B cell (primary cell): ENCODE results near the gene TTLL11. TPM values are rescaled to one million over a fixed set of nuclear protein-coding genes. Genes with fewer than 3 reads are reported as not detected.

ENCODE experiments used
- ATAC-seq: fragments of 200-7000 bp; cut with Tn5 transposase; one replicate; pipeline ENCODE4 v1.10.0; 2021; ENCODE audit warnings: low read depth, mild to moderate bottlenecking, moderate number of reproducible peaks, moderate library complexity
- CTCF ChIA-PET: fragments of 350-600 bp; sonication (Branson Sonifier 250); formaldehyde crosslinking; loops from one replicate; lab custom pipeline; 2021; ENCODE audit warnings: antibody characterized with exemption, inconsistent platforms; lab: Charles Lee
- POLR2A ChIA-PET: fragments of 350-600 bp; sonication (Branson Sonifier 250); formaldehyde crosslinking; loops from one replicate; lab custom pipeline; 2021; ENCODE audit warnings: antibody characterized with exemption; lab: Charles Lee
- DNase-seq: peaks from one replicate; pipeline ENCODE4 v3.0.0; 2013
- H2AFZ ChIP-seq: 2 replicates; pipeline ENCODE4 v1.6.1; 2012; ENCODE audit warnings: mild to moderate bottlenecking, low read depth, low read length; ENCODE audit not compliant: insufficient read depth, poor library complexity, severe bottlenecking
- H3K27ac ChIP-seq, 2 donors: 1 replicate in 1 of 2; 2 replicates in 1 of 2; pipeline ENCODE4 v1.5.1; 2012 to 2013; ENCODE audit warnings: low read length in 2 of 2, mild to moderate bottlenecking in 2 of 2, moderate library complexity in 1 of 2
- H3K27me3 ChIP-seq, 4 experiments: fragments of 200-600 bp in 1 of 4; sonication (generic) in 1 of 4; replicated peaks in 1 of 4; 1 replicate in 2 of 4; 2 replicates in 2 of 4; pipeline versions ENCODE4 v1.6.1 to v1.7.0; 2013 to 2016; ENCODE audit warnings: low read length in 3 of 4, mild to moderate bottlenecking in 2 of 4, mixed read lengths in 1 of 4, moderate library complexity in 1 of 4; ENCODE audit not compliant: insufficient read depth in 4 of 4, control insufficient read depth in 3 of 4; ENCODE audit errors: control extremely low read depth in 1 of 4
- H3K36me3 ChIP-seq, 2 experiments: replicated peaks in 1 of 2; 1 replicate in 1 of 2; 2 replicates in 1 of 2; pipeline versions ENCODE4 v1.6.1 to v1.7.1; 2013; ENCODE audit warnings: low read length in 1 of 2; ENCODE audit not compliant: insufficient read depth in 2 of 2, control insufficient read depth in 1 of 2; ENCODE audit errors: control extremely low read depth in 1 of 2, extremely low read depth in 1 of 2
- H3K4me1 ChIP-seq, 2 donors: fragments of 200-600 bp in 1 of 2; sonication (generic) in 1 of 2; 1 replicate in 1 of 2; 2 replicates in 1 of 2; pipeline versions ENCODE4 v1.5.1 to v1.6.1; 2013 to 2017; ENCODE audit warnings: low read length in 2 of 2; ENCODE audit not compliant: control insufficient read depth in 2 of 2, insufficient read depth in 2 of 2
- H3K4me2 ChIP-seq: replicated peaks from 2 replicates; pipeline ENCODE3; 2012; ENCODE audit warnings: mild to moderate bottlenecking, low read depth, low read length; ENCODE audit not compliant: poor library complexity, severe bottlenecking
- H3K4me3 ChIP-seq, 5 experiments: fragments of 200-600 bp in 1 of 5; sonication (generic) in 1 of 5; 1 replicate in 3 of 5; 2 replicates in 2 of 5; pipeline versions ENCODE4 v1.5.1 to v1.7.0; 2011 to 2016; ENCODE audit warnings: low read length in 4 of 5, mild to moderate bottlenecking in 4 of 5, low read depth in 2 of 5, control low read depth in 1 of 5, moderate library complexity in 1 of 5; ENCODE audit not compliant: insufficient read depth in 1 of 5; ENCODE audit errors: control extremely low read depth in 1 of 5, extremely low read depth in 1 of 5
- H3K79me2 ChIP-seq: fragments of 200-600 bp; sonication (generic); one replicate; pipeline ENCODE4 v1.6.0; 2016; ENCODE audit warnings: low read length; ENCODE audit not compliant: control insufficient read depth, insufficient read depth
- H3K9ac ChIP-seq: fragments of 200-600 bp; sonication (generic); 2 replicates; pipeline ENCODE4 v1.6.1; 2017; ENCODE audit warnings: mild to moderate bottlenecking, low read length, moderate library complexity
- H3K9me3 ChIP-seq, 3 donors: one replicate each; pipeline versions ENCODE4 v1.6.1 to v1.7.1; 2013; ENCODE audit warnings: low read length in 2 of 3; ENCODE audit not compliant: control insufficient read depth in 2 of 3, insufficient read depth in 1 of 3; ENCODE audit errors: control extremely low read depth in 1 of 3
- H4K20me1 ChIP-seq: 2 replicates; pipeline ENCODE4 v1.6.0; 2012; ENCODE audit warnings: mild to moderate bottlenecking, low read length; ENCODE audit not compliant: insufficient read depth, control insufficient read depth, poor library complexity, severe bottlenecking
- H3K27ac Mint-ChIP-seq: one replicate; pipeline ENCODE4 v1.8.0; 2021; ENCODE audit warnings: mixed read lengths
- H3K27me3 Mint-ChIP-seq: one replicate; pipeline ENCODE4 v1.8.0; 2021; ENCODE audit warnings: mixed read lengths
- H3K4me1 Mint-ChIP-seq: one replicate; pipeline ENCODE4 v1.8.0; 2021; ENCODE audit warnings: mixed read lengths
- H3K4me3 Mint-ChIP-seq: one replicate; pipeline ENCODE4 v1.8.0; 2021; ENCODE audit warnings: mixed read lengths
- H3K9me3 Mint-ChIP-seq: one replicate; pipeline ENCODE4 v1.8.0; 2022; ENCODE audit warnings: mixed read lengths; ENCODE audit not compliant: insufficient read depth
- CTCF ChIP-seq: fragments of 200-600 bp; IDR thresholded peaks from one replicate; pipeline ENCODE4 v1.8.0; 2022; ENCODE audit warnings: antibody characterized with exemption, mild to moderate bottlenecking
- EZH2 ChIP-seq: IDR thresholded peaks from 2 replicates; pipeline ENCODE4 v1.6.1; 2012; ENCODE audit warnings: borderline replicate concordance, low read depth, mild to moderate bottlenecking, moderate library complexity, low read length; ENCODE audit not compliant: insufficient read depth, poor library complexity, severe bottlenecking
- WGBS: methylation state at CpG from one replicate; pipeline ENCODE4 v1.1.5; 2013; ENCODE audit warnings: missing lambda C conversion rate; ENCODE audit not compliant: insufficient coverage; 5-methylcytosine and 5-hydroxymethylcytosine counted together
- intact Hi-C: fragments of 100-400 bp; cut with micrococcal nuclease; formaldehyde crosslinking; loops from one replicate; pipeline ENCODE4 v1.10.0; 2022
- polyA plus RNA-seq: library from polyadenylated mRNA; depleted of rRNA; stranded (reverse); fragments of >200 nt; gene quantifications from 2 replicates; pipeline ENCODE4 v1.2.3, GENCODE V29; 2012
- total RNA-seq, 2 donors: library from RNA; stranded (reverse); fragments of 120-200 nt in 1 of 2; gene quantifications; 1 replicate in 1 of 2; 2 replicates in 1 of 2; pipeline versions ENCODE4 v1.2.3 to v1.2.4, GENCODE V29; 2013 to 2022

Gene TTLL11
- total and polyA plus RNA-seq, 2 donors (not counting 1 experiment from before 2014, with no cell fraction given): 3.6 to 3.8 TPM

- H3K9me3 ChIP-seq: peaks cover 0 to 5% (median 0%) of the 10 kb centered on the region in 3 donors
- Mint-ChIP-seq H3K4me1 (peaks cover 3% of the 10 kb centered on the region), H3K27ac (no peak overlapping the region), H3K9me3 (no peaks in the 10 kb centered on the region), H3K27me3 (no peaks in the 10 kb centered on the region), H3K4me3 (no peak overlapping the region)
- intact Hi-C loops: no loop called here
- POLR2A ChIA-PET: no interaction called here
- H3K79me2 ChIP-seq: no peaks in the 10 kb centered on the region
- TF ChIP-seq EZH2: no peak
- no peak for TF ChIP-seq CTCF
- H3K4me3 ChIP-seq: no peak overlapping the region
- DNase-seq: no peak
- WGBS: 90% methylated on average over 19 of the region's 19 CpGs
- ATAC-seq: no peak
- no peaks in the 10 kb centered on the region for H3K36me3 ChIP-seq
- H3K27me3 ChIP-seq: no peaks in the 10 kb centered on the region
- H2AFZ ChIP-seq: no peak overlapping the region
- H3K27ac ChIP-seq: no peak overlapping the region
- CTCF ChIA-PET: no interaction called here
- no peaks in the 10 kb centered on the region for H3K4me1 ChIP-seq
- H3K4me2 ChIP-seq: no peak overlapping the region
- H4K20me1 ChIP-seq: no peaks in the 10 kb centered on the region
- H3K9ac ChIP-seq: no peak overlapping the region
Observed at GRCh38 chr9:121773954-121774714, 319.0 kb downstream of the TTLL11 start.

DNA sequence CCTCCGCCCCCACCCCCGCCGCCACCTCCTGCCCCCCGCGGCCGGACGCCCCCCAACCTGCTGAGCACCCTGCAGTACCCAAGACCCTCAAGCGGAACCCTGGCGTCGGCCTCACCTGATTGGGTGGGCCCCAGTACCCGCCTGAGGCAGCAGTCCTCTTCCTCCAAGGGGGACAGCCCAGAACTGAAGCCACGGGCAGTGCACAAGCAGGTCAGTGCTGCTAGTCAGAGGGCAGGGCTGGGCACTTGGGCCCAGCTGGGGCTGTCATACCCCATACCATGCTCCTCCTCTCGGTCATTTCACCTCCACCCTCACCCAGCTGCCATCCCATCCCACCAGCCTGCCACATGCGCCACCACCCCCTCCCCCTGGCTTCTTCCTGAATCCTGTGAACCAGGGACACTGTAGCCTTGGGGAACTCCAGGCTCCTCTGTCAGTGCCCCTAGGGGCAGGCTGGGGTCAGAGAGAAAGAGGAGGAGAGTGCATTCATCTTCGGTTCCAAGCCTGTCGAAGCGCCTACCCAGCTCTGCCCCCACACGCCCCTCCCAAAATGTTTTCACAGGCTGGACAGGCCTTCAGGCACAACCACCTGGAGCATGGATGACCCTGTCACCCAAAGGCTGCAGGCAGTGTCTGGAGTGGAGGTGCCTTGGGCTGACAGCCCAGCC lies 319.7 kb downstream of the TTLL11 start:
- ChIA-PET CTCF (no interaction called here), POLR2A (no interaction called here)
- H3K36me3 ChIP-seq: no peaks in the 10 kb centered on the region
- no peaks in the 10 kb centered on the region for H3K27me3 ChIP-seq
- no peaks in the 10 kb centered on the region for H3K79me2 ChIP-seq
- H2AFZ ChIP-seq: no peak overlapping the region
- no peak overlapping the region for H3K4me3 Mint-ChIP-seq
- no peaks in the 10 kb centered on the region for H4K20me1 ChIP-seq
- H3K27me3 Mint-ChIP-seq: no peaks in the 10 kb centered on the region
- no peak overlapping the region for H3K9ac ChIP-seq
- no peak overlapping the region for H3K27ac Mint-ChIP-seq
- DNase-seq: no peak
- intact Hi-C loops: no loop called here
- TF ChIP-seq CTCF (no peak), EZH2 (no peak)
- no peak overlapping the region for H3K4me2 ChIP-seq
- no peaks in the 10 kb centered on the region for H3K9me3 Mint-ChIP-seq
- ATAC-seq: no peak
- no peaks in the 10 kb centered on the region for H3K4me1 ChIP-seq
- 93% methylated on average over 11 of the region's 18 CpGs for WGBS
- H3K9me3 ChIP-seq: peaks cover 0 to 5% (median 0%) of the 10 kb centered on the region in 3 donors
- no peak overlapping the region for H3K4me3 ChIP-seq
- peaks cover 3% of the 10 kb centered on the region for H3K4me1 Mint-ChIP-seq
- H3K27ac ChIP-seq: no peak overlapping the region
